Psoas muscle (tissue), 8 donors: ENCODE data around the gene COQ8B. TPM values are rescaled to one million over a fixed set of nuclear protein-coding genes. Genes with fewer than 3 reads are reported as not detected.

Experiments used
- ATAC-seq, 4 donors: fragments of 200-7000 bp; cut with Tn5 transposase; one replicate each; pipeline ENCODE4 v1.9.1; 2020; ENCODE audit warnings: moderate library complexity in 3 of 4, mild to moderate bottlenecking in 2 of 4
- DNase-seq, 2 donors: peaks; one replicate each; pipeline ENCODE4 v3.0.0-alpha.2; 2020
- H3K27ac ChIP-seq: fragments of 200-600 bp; one replicate; pipeline ENCODE4 v1.8.0; 2022
- H3K27me3 ChIP-seq, 3 donors: fragments of 200-600 bp in 1 of 3; one replicate each; pipeline versions ENCODE4 v1.6.1 to v1.8.0; 2013 to 2022; ENCODE audit warnings: low read length in 2 of 3, mild to moderate bottlenecking in 2 of 3, moderate library complexity in 1 of 3; ENCODE audit not compliant: insufficient read depth in 3 of 3
- H3K36me3 ChIP-seq, 2 donors: fragments of 200-600 bp in 1 of 2; one replicate each; pipeline versions ENCODE4 v1.6.1 to v1.8.0; 2013 to 2022; ENCODE audit warnings: low read depth in 1 of 2, mild to moderate bottlenecking in 1 of 2, moderate library complexity in 1 of 2; ENCODE audit not compliant: insufficient read depth in 1 of 2
- H3K4me1 ChIP-seq: fragments of 200-600 bp; one replicate; pipeline ENCODE4 v1.8.0; 2022
- H3K4me3 ChIP-seq: fragments of 200-600 bp; one replicate; pipeline ENCODE4 v1.8.0; 2022; ENCODE audit warnings: mild to moderate bottlenecking
- H3K9me3 ChIP-seq: fragments of 200-600 bp; one replicate; pipeline ENCODE4 v1.8.0; 2022
- WGBS, 3 donors: extraction: QIAGEN DNeasy Blood & Tissue Kit; methylation state at CpG; one replicate each; pipeline versions ENCODE4 v1.1.6 to v1.1.7; 2013; 5-methylcytosine and 5-hydroxymethylcytosine counted together
- intact Hi-C, 2 donors: fragments of 100-400 bp; cut with DNase I; formaldehyde crosslinking; loops; one replicate each; pipeline versions ENCODE4 v1.11.0 to v1.14.2; 2022
- polyA plus RNA-seq, 3 donors: library from polyadenylated mRNA; stranded (reverse); fragments of 200-250 nt; gene quantifications; one replicate each; pipeline ENCODE4 v1.2.3, GENCODE V29; 2013
- total RNA-seq, 4 donors: library from RNA; stranded (reverse); fragmentation: NEBNext Ultra II Directional in 2 of 4; extraction: Animal tissue kit (Norgen Biotek cat#: 25700) in 2 of 4; gene quantifications; one replicate each; pipeline versions ENCODE4 v1.2.1 to v1.2.4, GENCODE V29; 2021 to 2023
- TF ChIP-seq, protein P1 (sequence below): fragments of 200-600 bp; IDR thresholded peaks from one replicate; pipeline ENCODE4 v1.8.0; 2022; ENCODE audit warnings: antibody characterized with exemption
- donor health status: healthy with polysubstance abuse.
- donor health status: DM: no; HTN: no; CAD: no; lungs with moderate emphysema.
- donor health status: Bipolar disorder and iron deficiency.
- donor health status: healthy.
- donor health status: DM: yes; HTN: yes; CAD: no.
- donor health status: DM: no; HTN: no; CAD: no.
- donor health status: DM: no; HTN: no; CAD: no.
- donor health status: DM: yes; HTN: yes; CAD: no.

The COQ8B gene
- total and polyA plus RNA-seq, 7 donors, result 6.8 to 43.1 (median 14.4) TPM

DNA sequence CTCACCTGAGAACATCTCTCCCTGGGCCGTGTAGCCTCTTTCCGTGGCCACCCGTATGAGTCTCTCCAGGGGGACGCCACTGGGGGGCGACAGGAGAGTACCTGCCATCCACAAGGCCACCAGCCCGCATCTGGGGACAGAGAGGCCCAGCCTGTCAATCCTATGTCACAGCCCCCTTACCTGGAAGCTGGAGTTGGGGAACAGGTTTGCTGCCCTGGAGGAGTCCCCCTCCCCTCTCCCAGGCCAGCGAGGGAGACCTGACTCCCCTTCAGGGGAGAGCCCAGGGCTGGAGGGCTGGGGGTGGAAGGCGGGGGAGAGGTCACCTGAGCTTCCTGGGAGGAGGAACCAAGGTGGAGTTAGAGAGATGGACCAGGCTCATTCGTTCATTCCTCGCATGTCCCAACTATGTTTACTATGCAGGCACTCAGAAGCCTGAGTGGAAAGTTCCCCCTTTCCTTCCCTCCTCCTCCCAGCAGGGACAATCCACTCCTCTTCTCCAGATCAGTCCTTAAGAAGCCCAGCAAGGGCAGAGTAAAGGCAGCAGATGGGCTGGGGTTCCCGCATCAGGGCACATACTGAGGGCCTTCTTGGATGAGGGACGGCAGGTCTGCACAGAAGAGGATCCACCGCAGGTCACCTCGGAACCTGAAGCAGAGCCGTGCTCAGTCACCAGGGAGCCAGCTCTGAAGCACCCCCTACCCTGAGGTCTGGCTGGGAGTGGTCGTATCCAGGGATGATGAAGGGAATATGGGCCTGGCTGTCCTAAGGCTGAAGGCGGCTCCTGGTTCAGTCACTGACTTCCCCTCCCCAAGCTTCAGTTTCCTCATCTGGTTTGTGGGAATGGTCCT, 28.1 kb upstream of the COQ8B start:
- Histone ChIP-seq H3K27ac (peak overlapping the region; percentile 10), H3K27me3 (no peaks in the 10 kb centered on the region), H3K36me3 (peaks cover 0 to 34% of the 10 kb centered on the region in 2 donors), H3K9me3 (no peaks in the 10 kb centered on the region), H3K4me1 (peaks cover 10% of the 10 kb centered on the region), H3K4me3 (no peak overlapping the region)
- DNase-seq, result no peak
- TF ChIP-seq, protein P1, sequence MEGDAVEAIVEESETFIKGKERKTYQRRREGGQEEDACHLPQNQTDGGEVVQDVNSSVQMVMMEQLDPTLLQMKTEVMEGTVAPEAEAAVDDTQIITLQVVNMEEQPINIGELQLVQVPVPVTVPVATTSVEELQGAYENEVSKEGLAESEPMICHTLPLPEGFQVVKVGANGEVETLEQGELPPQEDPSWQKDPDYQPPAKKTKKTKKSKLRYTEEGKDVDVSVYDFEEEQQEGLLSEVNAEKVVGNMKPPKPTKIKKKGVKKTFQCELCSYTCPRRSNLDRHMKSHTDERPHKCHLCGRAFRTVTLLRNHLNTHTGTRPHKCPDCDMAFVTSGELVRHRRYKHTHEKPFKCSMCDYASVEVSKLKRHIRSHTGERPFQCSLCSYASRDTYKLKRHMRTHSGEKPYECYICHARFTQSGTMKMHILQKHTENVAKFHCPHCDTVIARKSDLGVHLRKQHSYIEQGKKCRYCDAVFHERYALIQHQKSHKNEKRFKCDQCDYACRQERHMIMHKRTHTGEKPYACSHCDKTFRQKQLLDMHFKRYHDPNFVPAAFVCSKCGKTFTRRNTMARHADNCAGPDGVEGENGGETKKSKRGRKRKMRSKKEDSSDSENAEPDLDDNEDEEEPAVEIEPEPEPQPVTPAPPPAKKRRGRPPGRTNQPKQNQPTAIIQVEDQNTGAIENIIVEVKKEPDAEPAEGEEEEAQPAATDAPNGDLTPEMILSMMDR, result peak; percentile 14
- intact Hi-C loops, result no loop called here
- WGBS, 3 donors, result 67 to 78% (median 73%) methylated on average over 17 of the region's 17 CpGs
- no peak for ATAC-seq

DNA sequence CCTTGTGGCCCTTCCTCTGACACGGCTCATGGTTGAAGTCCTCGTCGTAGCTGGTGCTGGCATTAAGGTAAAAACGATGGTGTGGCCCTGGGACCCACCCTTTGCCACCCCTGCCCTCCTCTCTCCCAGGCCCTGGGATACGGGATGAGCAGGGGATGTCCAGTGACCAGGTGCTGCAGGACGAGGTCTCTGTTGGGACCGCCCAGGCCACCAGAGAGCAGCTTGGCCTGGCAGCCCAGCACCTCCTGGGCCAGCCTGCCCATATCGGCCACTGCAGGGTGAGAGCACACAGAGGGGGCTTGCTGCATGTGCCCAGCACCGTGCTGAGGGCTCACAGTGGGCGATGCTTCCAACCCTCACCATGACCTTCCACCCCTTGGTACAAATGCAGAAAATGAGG, 27.2 kb upstream of the COQ8B start:
- ATAC-seq, result no peak

DNA sequence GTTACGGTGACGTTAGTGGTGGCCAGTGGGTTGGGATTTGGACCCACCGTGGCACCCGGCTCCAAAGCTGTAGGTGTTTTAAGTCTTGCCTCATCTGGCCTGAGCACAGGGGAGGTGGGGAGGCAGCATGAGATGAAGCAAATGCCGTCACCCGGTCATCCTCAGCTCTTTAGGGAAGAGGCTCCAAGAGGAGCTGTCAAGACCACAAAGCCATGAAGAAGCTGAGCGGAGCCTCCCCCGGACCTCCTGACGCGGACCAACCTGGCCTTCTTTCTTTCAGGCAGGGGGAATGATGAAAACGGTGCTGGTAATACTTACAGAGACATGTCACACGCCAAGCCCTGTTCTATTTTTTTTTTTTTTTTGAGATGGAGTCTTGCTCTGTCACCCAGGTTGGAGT, 26.2 kb upstream of the COQ8B start:
- DNase-seq (no peak), ATAC-seq (no peak)
- Histone ChIP-seq H3K27ac (no peak overlapping the region), H3K4me3 (no peak overlapping the region), H3K9me3 (no peaks in the 10 kb centered on the region), H3K36me3 (peaks cover 0 to 53% of the 10 kb centered on the region in 2 donors), H3K4me1 (peaks cover 6% of the 10 kb centered on the region), H3K27me3 (no peaks in the 10 kb centered on the region)
- TF ChIP-seq, protein P1, result no peak
- WGBS, 3 donors, result 86 to 90% (median 86%) methylated on average over 12 of the region's 12 CpGs
- intact Hi-C loops, result no loop called here

More for the DNA sequence above, 27.2 kb upstream of the COQ8B start:
- H3K4me1 ChIP-seq, result peaks cover 10% of the 10 kb centered on the region
- H3K9me3 ChIP-seq, result no peaks in the 10 kb centered on the region
- H3K27me3 ChIP-seq, result no peaks in the 10 kb centered on the region
- no peak overlapping the region for H3K4me3 ChIP-seq
- no peak for DNase-seq
- 89 to 95% (median 89%) methylated on average over 10 of the region's 10 CpGs for WGBS, 3 donors
- H3K36me3 ChIP-seq, result peaks cover 0 to 42% of the 10 kb centered on the region in 2 donors
- intact Hi-C loops, result no loop called here
- no peak overlapping the region for H3K27ac ChIP-seq
- TF ChIP-seq, protein P1, result no peak

DNA sequence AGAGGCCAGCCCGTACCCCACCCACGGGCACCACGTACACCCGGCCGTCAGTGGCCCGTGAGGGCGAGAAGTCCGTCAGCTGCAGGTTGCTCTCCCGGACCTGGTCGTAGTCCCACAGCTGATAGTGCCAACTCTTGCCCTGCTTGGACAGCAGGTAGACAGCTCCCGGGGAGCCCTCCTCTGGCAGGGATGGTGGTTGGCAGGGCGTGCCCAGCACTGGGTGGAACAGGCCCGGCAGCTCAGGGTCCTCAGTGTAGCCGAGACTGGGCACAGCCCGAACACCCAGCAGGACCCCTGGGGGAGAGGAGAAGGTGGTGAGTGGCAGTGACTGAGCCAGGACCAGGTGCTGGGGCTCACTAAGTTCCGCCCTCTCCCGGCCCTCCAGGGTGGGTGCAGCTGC, 25.8 kb upstream of the COQ8B start:
- peak in 3 of 4 donors; percentile 4 to 23 (median 21) for ATAC-seq
- TF ChIP-seq, protein P1, result no peak
- peaks cover 6% of the 10 kb centered on the region for H3K4me1 ChIP-seq
- peaks cover 0 to 57% of the 10 kb centered on the region in 2 donors for H3K36me3 ChIP-seq
- no peak overlapping the region for H3K27ac ChIP-seq
- WGBS, 3 donors, result 64 to 81% (median 67%) methylated on average over 16 to 17 of the region's 17 CpGs
- H3K9me3 ChIP-seq, result no peaks in the 10 kb centered on the region
- no peak for DNase-seq
- intact Hi-C loops, result no loop called here
- no peak overlapping the region for H3K4me3 ChIP-seq
- no peaks in the 10 kb centered on the region for H3K27me3 ChIP-seq
